ENCODE data around the gene CHDH.

Gene CHDH

DNA sequence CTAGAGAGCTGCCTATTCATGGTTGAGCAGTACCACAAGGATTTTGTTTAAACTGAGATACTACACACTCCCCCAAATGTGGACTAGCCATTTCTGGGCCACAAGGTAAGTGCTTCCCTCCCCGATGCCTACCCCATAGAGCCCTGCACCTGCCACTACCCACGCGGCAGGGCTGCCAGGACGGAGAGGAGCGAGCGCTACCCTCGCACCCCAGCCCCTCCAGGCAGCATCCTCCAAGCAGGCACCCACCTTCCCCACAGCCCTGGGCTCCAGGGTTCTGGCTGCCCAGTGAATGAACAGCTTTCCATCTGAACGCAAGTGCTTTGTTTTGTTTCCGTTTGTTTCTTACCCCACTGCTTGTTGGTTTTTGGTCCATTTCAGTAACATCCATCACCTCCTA lies 59.2 kb downstream of the CHDH start:
- DNase-seq, result no peak

DNA sequence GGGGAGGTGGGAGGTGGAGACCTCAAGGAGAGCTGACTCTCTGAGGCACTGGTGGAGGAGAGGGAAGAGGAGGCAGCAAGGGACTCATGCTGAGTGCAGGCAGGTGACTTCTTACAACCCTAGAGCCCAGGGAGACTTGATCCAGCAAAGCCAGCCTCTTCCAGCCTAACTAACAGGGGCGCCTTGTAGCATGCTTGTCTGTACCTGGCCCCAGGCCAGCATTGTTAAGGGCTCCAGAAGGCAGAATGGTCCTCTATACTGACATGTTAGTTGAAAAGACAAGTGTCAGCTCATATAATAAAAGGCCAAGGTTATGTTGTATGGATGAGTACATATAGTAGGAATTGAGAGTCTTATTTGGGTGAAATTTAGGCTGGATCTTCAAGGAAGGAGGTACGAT lies 65.4 kb downstream of the CHDH start:
- DNase-seq, result no peak

DNA sequence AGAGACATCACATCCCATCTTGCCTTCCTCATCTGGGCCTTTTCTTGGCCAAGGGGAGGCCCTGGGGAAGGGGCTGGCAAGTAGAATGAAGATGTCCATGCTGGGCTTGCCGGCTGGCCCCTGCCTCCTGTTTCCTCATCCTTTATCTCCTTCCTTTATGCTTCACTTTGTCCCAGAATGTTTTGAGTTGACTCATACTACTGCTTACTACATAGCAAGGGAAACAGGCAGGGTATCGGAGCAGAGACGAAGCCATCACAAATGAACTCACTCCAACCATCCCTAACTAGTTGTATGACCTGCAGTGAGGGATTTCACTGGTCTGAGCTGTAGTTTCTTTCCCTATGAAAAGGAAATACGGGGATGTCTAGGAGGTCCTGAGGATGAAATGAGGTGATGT lies 66.0 kb downstream of the CHDH start:
- no peak for DNase-seq

DNA sequence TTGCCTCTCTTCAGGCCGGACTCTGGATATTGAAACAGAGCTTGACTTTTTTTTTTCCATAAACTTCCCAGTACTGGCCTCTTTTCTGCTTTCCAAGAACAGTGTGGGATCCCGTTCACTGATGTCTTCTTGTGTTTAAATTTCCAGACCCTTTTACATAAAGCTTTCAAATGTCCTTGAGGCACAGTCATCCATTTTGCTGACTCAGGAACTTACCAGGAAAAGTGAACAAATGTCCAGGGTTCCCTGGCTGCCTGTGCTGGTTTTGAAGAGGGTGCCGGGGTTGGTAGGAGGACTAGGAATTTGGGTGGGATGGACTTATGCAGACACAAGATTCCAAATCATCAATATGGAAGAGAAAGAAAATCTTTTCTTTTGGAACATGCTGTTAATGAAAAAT lies 68.1 kb downstream of the CHDH start:
- no peak for DNase-seq

DNA sequence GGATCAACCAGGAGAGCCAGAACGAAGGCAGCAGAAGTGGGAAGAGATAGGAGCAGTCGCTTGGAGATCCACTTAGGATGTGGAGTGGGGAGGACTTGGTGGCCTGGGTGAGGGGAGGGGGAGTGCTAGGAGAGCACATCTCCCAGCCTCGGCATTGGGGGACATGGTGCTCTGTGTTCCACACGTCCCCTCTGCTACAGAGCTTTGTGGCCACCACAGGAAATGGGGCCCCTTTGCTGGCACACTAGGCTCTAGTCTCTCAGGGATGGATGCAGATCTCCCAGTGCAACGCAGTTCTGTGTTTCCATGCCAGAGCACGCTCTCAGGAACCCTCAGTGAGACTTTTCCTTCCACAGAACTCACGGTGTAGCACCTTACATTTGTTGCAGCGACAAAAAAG lies 68.8 kb downstream of the CHDH start:
- DNase-seq, result no peak

DNA sequence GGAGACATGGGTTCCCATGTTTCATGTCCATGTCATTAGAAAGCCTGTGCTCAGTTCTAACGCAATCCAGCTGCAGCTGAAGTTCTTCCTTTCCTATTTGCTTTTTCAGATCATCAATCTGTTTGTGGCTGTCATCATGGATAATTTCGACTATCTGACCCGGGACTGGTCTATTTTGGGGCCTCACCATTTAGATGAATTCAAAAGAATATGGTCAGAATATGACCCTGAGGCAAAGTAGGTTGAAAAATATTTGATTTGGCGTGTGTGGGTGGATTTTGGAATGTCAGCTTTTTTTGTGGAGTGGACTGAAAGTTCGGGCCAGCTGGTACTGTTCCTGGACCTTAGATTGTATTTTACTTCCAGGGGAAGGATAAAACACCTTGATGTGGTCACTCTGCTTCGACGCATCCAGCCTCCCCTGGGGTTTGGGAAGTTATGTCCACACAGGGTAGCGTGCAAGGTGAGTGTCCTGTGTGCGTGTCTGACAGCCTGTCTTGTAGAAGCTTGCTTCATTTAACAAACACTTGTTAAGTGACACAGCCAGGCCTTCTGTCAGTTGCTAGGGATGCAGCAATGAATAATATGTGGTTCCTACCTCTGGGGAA lies 69.6 kb downstream of the CHDH start:
- no peak for DNase-seq

DNA sequence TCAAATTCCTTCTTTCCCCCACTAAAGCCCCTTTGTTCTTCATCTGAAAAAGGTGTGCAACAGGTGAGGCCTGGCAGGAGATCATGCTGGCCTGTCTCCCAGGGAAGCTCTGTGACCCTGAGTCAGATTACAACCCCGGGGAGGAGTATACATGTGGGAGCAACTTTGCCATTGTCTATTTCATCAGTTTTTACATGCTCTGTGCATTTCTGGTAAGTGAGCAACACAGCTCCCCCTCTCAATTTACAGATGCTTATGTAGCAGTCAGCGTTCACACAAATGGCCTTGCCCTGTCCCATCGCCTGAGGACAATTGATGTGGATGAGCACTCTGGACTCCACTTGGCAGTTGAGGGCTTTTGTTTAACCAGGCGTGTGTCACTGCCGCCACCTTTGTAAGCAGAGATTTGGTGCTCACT lies 70.4 kb downstream of the CHDH start:
- no peak for DNase-seq

DNA sequence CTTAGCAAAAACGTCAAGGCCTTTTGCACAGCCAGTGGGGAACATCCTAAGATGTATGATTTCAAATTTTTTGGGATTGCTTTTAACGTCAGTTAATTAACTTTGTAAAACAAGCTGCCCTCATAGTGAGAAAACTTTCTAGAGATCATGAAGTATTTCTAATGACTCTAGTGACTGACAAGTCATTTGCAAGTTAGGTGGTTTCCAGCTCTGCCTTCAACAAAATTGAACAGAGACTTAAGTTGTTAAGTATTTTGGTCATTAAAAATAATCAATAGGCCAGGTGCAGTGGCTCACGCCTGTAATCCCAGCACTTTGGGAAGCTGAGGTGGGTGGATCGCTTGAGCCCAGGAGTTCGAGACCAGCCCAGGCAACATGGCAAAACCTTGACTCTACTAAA lies 71.2 kb downstream of the CHDH start:
- DNase-seq, result no peak

DNA sequence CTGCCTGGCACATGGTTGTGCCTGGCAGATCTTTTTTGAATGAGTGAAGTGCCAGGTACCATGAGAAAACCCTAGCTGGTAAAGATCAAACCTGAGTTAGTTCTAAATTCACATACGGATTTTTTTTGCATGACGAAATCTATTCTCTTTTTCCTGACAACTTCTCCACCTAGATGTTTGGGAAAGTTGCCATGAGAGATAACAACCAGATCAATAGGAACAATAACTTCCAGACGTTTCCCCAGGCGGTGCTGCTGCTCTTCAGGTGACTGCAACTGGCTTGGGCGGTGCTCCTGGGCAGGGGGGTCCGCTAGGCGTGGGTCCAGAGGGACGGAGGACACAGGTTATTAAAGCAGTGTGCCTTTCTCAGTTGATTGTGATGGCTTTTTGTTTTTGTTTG lies 71.8 kb downstream of the CHDH start:
- no peak for DNase-seq

DNA sequence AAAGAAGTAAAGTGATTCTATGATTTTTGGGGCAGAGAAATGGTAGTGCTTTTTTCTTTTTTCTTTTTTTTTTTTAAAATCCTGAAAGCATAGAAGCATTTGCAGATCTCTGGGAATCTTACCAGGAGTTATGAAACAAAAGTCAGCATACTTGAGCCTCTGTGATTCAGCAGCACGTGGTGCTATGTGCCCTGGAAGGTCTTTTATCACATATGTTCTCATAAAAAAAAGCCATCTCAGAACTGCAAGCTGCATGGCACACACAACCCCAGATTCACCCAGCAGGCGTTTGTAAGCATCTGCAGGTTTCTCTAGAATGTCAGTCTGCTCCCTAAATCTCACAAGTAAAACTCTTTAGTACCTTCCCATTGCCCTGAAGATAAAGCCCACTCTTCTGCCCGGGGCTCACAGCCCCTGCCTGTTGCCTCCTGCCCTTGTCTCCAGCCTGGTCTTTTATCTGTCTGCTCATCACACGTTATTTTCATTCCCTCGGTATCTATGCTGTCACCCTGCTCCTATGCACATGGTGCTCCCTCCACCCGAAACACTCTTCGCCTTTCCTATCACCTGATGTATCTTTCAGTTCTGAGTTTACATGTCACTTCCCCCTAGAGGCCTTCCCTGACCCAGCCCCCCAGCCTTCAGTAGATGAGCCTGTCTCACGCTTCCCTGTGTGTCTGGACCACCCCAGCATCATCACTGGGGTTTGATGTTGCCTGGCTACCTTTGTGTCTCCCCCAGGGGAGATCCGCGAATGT lies 72.4 kb downstream of the CHDH start:
- DNase-seq, result no peak

DNA sequence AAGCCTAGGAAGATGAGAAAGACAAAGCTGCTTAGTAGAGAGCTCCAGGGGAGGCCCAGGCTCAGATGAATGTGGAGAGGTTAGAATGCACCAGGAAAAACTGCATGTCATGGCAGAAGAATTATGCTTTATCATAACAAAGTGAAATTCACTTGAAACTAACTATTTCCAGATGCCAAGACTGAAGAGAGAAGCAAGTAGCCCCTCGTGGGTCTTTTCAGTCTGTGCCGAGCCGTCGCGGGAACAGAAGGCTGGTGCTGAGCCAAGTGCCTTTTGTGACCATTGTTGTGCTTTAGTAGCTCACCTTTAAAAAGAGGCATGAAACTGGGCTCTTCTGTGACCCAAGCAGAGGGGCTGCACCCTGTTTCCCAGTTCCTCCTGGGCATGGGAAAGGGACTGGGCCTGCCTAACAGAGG lies 73.2 kb downstream of the CHDH start:
- no peak for DNase-seq

DNA sequence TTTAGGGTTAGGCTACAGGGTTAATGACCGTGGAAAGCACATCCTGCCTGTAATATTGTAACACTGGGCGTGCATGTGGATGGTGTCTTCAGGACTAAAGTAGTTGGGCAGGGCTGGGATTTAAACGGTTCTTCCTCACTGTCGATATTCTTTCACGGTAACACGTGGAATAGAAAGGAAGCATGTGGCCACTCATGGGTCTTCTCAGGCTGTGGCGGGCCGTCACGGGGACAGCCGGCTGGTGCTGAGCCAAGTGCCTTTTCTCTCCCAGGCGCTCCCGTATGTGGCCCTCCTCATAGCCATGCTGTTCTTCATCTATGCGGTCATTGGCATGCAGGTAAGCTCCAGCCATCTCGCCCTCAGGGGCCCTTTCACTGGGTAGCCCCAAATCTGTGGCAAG lies 73.7 kb downstream of the CHDH start:
- DNase-seq, result no peak

DNA sequence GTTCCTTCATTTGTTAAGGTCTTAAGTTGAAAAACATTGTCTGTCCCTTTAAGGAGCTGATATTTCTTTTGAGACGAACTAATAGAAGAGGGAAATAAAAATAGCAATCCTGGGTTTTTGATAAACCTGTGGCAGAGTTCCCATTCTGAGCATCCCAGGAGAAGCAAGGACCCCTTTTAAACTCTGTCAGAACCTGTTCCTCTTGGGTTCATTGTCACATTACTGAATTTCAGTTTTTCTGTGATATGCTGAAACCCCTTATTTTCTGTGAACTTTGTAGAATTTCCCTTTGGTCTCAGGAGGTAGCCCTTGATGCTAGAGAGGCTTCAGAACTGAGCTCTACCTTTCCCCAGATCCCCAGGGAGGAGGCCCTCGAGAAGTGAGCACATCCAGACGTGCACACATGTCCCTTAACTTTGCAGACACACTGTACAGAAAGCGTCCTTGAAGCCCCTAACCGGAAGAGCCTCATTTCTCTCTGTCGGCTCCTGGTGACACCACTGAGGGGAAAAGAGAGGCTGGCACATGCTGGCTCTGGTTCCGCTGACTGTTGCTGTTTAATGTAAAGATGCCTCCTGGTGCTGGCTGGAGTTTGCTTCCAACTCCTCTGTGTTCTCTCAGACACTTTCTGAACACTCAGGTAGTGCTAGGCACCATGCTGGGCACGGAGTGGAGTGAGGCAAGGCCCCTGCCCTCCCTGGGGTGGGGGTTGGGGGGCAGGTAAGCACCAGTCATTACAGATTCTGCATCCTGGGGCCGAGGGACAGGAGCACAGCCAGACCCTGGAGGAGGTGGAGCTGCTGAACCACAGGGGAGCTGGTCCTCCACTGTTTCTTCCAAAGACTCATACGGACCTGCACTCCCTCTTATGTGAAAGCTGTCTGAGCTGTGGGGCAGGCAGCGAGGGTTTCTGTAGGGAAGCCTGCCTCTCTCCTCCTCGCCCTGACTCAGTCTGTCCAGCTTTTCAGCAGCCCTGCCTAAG lies 77.5 kb downstream of the CHDH start:
- no peak for DNase-seq

DNA sequence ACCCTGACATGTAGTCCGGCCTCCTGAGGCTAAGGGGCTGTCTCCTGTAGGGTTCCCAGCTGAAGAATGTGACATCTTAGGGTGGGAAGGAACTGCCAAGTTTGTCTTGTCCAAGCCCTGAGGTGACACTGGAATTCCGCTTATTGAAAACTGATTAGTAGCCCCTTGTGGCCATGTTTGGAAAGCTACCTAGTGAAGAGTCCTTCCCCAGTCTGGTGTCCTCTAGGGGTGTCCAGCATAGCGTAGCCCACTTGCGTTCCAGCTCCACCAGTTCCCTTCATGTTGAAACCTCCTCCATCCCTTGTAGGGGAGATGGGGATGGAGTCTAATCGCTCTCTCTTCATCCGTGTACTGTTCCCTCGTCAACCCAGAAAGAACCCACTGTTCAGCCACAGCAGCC lies 79.5 kb downstream of the CHDH start:
- DNase-seq, result no peak

DNA sequence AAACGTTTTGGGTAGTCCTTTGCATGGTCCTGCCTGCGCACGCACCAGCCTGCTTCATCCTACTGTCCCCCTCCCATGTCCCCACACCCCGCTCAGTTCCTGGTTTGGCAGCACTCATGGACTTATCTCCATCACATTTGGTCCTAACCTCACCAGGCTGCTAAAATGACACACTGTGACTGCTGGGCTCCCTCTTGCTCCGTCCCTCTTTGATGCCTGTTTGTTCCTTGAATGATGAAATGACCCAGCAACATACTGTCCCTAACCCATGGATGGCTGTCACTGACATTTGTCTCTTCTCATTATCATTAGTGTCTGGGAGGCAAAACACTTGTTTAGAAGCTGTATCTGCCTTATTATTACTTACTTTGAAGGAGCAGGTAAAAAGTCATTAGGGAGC lies 80.5 kb downstream of the CHDH start:
- DNase-seq, result no peak

DNA sequence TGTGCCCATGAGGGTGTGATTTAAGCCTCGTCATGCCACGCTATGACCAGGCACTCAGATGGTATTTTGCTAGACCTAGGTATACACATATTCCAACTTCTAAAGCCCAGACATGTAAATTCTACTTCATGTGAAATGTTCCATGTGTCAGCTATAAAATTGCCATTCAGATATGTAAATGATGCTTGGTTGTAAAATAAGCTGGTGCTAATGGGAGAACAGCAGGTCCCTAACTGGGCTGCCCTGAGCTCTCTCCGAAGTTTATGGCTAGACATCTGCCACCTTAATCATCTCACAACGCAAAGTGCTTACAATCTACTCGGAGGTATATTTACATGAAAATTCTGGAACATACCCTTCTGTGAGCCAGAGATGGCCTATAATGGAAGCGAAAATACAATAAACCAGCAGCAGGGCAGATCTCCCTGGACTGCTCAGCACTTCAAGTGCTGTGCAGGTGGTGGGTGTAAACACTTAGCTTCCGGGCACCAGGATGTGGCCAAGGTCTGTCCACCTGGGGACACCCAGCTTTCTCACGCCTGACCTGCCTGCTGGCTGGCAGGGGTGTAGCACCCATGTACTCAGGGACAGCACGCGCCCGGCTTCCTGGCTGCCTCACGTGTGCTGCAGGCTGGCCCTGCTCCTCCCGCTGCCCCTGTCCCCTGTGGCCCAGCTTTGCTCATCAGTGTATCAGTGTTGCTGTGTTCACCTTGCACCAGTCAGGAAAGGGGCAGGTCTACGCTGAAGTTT lies 82.0 kb downstream of the CHDH start:
- DNase-seq, result peak; percentile 53

DNA sequence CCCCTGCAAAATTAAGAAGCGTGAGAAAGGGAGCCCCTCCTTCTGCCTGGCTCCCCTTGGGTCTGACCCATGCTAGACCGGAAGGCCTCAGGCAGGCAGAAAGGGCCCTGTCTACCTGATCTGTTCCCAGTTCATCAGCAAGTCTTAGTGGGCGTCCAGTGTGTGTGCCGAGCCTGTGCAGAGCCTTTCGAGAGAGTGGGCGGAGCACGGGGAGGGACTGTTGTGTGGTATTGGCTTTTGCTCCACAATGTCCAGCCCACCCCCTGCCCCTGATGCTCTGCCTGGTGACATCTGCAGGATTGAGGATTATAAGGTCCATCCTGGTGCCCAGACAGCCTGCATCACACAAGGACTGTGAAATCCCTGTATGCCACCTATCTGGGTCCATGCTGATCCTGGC lies 82.9 kb downstream of the CHDH start:
- DNase-seq, result no peak

Measured in NCI-H526 treated with DMSO at 0.1 percent for 48 hours (cell line).